Measurements from ENCODE around the gene SCAF1. TPM values are rescaled to one million over a fixed set of nuclear protein-coding genes. Genes with fewer than 3 reads are reported as not detected.

SCAF1 gene
- total and polyA plus RNA-seq, 2 donors (not counting 1 experiment from before 2014, with no cell fraction given), result 17.1 to 68.3 TPM

DNA sequence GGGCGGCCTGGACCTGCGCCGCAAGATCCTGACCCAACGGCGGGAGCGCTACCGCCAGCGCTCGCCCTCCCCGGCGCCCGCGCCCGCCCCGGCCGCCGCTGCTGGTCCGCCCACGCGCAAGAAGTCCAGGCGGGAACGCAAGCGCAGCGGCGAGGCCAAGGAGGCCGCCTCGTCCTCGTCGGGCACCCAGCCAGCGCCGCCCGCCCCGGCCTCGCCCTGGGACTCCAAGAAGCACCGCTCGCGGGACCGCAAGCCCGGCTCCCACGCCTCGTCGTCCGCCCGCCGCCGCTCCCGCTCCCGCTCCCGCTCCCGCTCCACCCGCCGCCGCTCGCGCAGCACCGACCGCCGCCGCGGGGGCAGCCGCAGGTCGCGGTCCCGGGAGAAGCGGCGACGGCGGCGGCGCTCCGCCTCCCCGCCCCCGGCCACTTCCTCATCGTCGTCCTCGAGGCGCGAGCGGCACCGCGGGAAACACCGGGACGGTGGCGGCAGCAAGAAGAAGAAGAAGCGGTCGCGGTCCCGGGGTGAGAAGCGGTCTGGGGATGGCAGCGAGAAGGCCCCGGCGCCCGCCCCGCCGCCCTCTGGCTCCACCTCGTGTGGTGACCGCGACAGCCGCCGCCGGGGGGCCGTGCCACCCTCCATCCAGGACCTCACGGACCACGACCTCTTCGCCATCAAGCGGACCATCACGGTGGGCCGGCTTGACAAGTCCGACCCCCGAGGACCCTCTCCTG is 10.0 kb downstream of the SCAF1 start:
- intact Hi-C loops (cut with micrococcal nuclease), result no loop called here
- ATAC-seq (ENCODE audit: low read depth) (no peak), DNase-seq (no peak)
- Histone ChIP-seq H3K79me2 (ENCODE audit: control insufficient read depth, insufficient read depth, low read length) (peaks cover 27% of the 10 kb centered on the region), H3K4me1 (ENCODE audit: control insufficient read depth in 2 of 2, insufficient read depth in 2 of 2, low read length in 2 of 2) (no peaks in the 10 kb centered on the region), H3K4me3 (ENCODE audit: control extremely low read depth in 1 of 5, extremely low read depth in 1 of 5, insufficient read depth in 1 of 5, low read depth in 2 of 5, low read length in 4 of 5) (no peak overlapping the region), H3K36me3 (replicated peaks in 1 of 2; ENCODE audit: control extremely low read depth in 1 of 2, control insufficient read depth in 1 of 2, extremely low read depth in 1 of 2, insufficient read depth in 2 of 2, low read length in 1 of 2) (peaks cover 0 to 70% of the 10 kb centered on the region in 2 experiments), H4K20me1 (ENCODE audit: control insufficient read depth, insufficient read depth, low read length, poor library complexity, severe bottlenecking) (peaks cover 52% of the 10 kb centered on the region), H3K4me2 (replicated peaks; ENCODE audit: low read depth, low read length, poor library complexity, severe bottlenecking) (no peak overlapping the region), H2AFZ (ENCODE audit: insufficient read depth, low read depth, low read length, poor library complexity, severe bottlenecking) (no peak overlapping the region), H3K27me3 (replicated peaks in 1 of 4; ENCODE audit: control extremely low read depth in 1 of 4, control insufficient read depth in 3 of 4, insufficient read depth in 4 of 4, low read length in 3 of 4) (no peaks in the 10 kb centered on the region), H3K9ac (ENCODE audit: low read length) (no peak overlapping the region), H3K9me3 (ENCODE audit: control extremely low read depth in 1 of 3, control insufficient read depth in 2 of 3, insufficient read depth in 1 of 3, low read length in 2 of 3) (peaks cover 0 to 4% (median 0%) of the 10 kb centered on the region in 3 donors), H3K27ac (ENCODE audit: low read length in 2 of 2) (no peak overlapping the region)
- no peaks in the 10 kb centered on the region for H3K9me3 Mint-ChIP-seq (ENCODE audit: insufficient read depth)
- ChIA-PET CTCF (no interaction called here), POLR2A (no interaction called here)
- no peak overlapping the region for H3K4me3 Mint-ChIP-seq
- no peaks in the 10 kb centered on the region for H3K27me3 Mint-ChIP-seq
- WGBS (ENCODE audit: insufficient coverage), result 99% methylated on average over 103 of the region's 110 CpGs
- H3K4me1 Mint-ChIP-seq, result no peaks in the 10 kb centered on the region
- no peak for TF ChIP-seq EZH2 (IDR thresholded peaks at IDR 0.05; ENCODE audit: borderline replicate concordance, insufficient read depth, low read depth, low read length, poor library complexity, severe bottlenecking)
- TF ChIP-seq, protein P1, sequence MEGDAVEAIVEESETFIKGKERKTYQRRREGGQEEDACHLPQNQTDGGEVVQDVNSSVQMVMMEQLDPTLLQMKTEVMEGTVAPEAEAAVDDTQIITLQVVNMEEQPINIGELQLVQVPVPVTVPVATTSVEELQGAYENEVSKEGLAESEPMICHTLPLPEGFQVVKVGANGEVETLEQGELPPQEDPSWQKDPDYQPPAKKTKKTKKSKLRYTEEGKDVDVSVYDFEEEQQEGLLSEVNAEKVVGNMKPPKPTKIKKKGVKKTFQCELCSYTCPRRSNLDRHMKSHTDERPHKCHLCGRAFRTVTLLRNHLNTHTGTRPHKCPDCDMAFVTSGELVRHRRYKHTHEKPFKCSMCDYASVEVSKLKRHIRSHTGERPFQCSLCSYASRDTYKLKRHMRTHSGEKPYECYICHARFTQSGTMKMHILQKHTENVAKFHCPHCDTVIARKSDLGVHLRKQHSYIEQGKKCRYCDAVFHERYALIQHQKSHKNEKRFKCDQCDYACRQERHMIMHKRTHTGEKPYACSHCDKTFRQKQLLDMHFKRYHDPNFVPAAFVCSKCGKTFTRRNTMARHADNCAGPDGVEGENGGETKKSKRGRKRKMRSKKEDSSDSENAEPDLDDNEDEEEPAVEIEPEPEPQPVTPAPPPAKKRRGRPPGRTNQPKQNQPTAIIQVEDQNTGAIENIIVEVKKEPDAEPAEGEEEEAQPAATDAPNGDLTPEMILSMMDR (IDR thresholded peaks at IDR 0.05), result no peak
- H3K27ac Mint-ChIP-seq, result no peak overlapping the region
